GM23248 (cell line): ENCODE data around the gene PTPN5.

Experiments used
- EZH2 ChIP-seq: fragments of 200-600 bp; sonication (generic); IDR thresholded peaks from 2 replicates; pipeline ENCODE4 v1.6.1; 2018; ENCODE audit warnings: antibody characterized with exemption, mild to moderate bottlenecking; ENCODE audit not compliant: insufficient read depth, poor library complexity, severe bottlenecking
- EZH2phosphoT487 ChIP-seq: fragments of 200-600 bp; sonication (generic); IDR thresholded peaks from 2 replicates; pipeline ENCODE4 v1.6.1; 2018; ENCODE audit warnings: antibody characterized with exemption, moderate library complexity, mild to moderate bottlenecking, low read depth; ENCODE audit not compliant: insufficient read depth

- TF ChIP-seq EZH2phosphoT487 (no peak), EZH2 (no peak)
Measured at GRCh38 chr11:18699848-18700261, 91.7 kb downstream of the PTPN5 start.
